Measurements from ENCODE around the gene RNF181. TPM values are rescaled to one million over a fixed set of nuclear protein-coding genes. Genes with fewer than 3 reads are reported as not detected.

The RNF181 gene
- total and polyA plus RNA-seq, 2 of the 13 experiments (the other 11 are each of a cell fraction or from before 2014, with no cell fraction given), result 224 to 578 TPM

DNA sequence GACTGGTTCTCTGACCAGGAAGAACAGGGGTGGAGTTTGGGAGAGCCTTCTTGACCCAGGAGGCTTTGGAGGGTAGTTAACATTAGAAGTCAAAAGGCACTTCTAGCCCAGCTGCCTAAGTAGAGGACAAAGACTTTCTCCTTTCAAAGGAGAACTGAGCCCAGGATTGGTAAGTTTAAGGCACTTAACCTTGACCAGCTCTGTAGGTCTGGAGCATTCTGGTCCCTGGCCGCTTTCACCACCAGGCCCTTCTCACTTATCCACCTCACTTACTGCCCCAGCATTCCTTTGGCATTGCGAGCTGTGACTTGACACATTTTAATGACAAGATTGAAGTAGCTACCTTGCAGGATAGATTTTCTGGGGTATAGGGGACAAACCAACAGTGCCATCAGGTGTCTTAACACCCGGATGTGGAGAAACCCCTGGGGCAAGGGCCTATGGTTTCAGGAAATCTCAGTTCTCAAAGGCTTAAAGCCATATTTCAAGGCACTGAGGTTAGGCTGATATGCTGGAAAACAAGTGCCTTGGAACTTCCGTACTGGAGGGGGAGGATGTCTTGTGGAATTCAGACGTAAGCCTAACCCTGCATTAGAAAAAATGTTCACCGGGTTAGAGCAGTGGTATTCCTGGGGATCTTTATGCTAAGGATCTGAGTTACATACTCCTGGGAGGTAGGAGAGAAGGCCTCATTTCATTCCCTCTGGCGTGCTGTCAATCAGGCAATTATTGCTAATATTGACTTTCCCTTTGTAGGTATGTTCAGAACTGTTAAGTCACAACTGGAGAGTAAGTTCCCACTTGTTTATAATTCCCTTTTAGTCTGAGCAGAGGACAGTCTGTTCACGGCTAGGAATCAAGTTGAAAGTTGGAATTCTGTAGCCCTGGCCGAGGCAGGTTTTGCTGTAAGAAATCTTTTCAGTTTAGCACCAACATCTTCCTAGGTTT, 12.0 kb downstream of the RNF181 start:
- Histone ChIP-seq H4K20me1 (ENCODE audit: insufficient read depth, low read length) (0 out of 2 replicates have a peak, but pooled peaks cover 3% of the 10 kb centered on the region), H3K27me3 (ENCODE audit: control insufficient read depth in 1 of 2, insufficient read depth in 2 of 2, low read length in 2 of 2) (no peaks in the 10 kb centered on the region; a peak in 1 of 5 replicates), H3K9ac (ENCODE audit: insufficient read depth, low read depth, low read length) (peak overlapping the region; percentile 4; the same call in 1 of the 2 replicates), H3K4me2 (ENCODE audit: low read depth, low read length) (no peak overlapping the region; the same call in 1 of the 2 replicates), H3K27ac (ENCODE audit: extremely low read length, insufficient read depth, low read length) (peak overlapping the region; percentile 34), H3K79me2 (ENCODE audit: insufficient read depth, low read length) (peaks cover 34% of the 10 kb centered on the region), H3K9me3 (ENCODE audit: low read length) (no peaks in the 10 kb centered on the region), H3K36me3 (replicated peaks in 1 of 2; ENCODE audit: control insufficient read depth in 1 of 2, insufficient read depth in 2 of 2, low read length in 2 of 2) (peaks cover 9 to 23% of the 10 kb centered on the region in 2 experiments), H3K4me1 (ENCODE audit: insufficient read depth, low read length) (peaks cover 73% of the 10 kb centered on the region), H3K4me3 (replicated peaks in 1 of 3; ENCODE audit: insufficient read depth in 1 of 3, low read depth in 2 of 3, low read length in 3 of 3) (no peak overlapping the region), H2AFZ (ENCODE audit: low read length) (no peak overlapping the region)
- DNase-seq (ENCODE audit: low spot score) (peak; percentile 37), FAIRE-seq (no peak), ATAC-seq (no peak)
- in situ Hi-C loops (cut with HindIII; ENCODE audit: extremely low pct_ligation_motif_present, low pct_unique_long_range_greater_than_20kb), result no loop called here
- CTCF ChIA-PET (ENCODE audit: low intra/inter-chr PET ratio, low total read pairs), result no interaction called here
- POLR2A ChIA-PET, result interaction anchor here (0.7 to 25.9 kb wide), 9 partner anchors 9 to 179 kb away, joined by 3 to 795 read pairs (median 13); partner anchors contain the start of genes GGCX, MAT2A, RNF181 and TMEM150A
- no TSS peak for BruUV-seq (replicated peaks)
- intact Hi-C loops (cut with micrococcal nuclease; ENCODE audit: unreplicated experiment), result no loop called here
- 85% methylated on average over 9 of the region's 9 CpGs for WGBS (ENCODE audit: low lambda C conversion rate)
- TF ChIP-seq, protein P1, sequence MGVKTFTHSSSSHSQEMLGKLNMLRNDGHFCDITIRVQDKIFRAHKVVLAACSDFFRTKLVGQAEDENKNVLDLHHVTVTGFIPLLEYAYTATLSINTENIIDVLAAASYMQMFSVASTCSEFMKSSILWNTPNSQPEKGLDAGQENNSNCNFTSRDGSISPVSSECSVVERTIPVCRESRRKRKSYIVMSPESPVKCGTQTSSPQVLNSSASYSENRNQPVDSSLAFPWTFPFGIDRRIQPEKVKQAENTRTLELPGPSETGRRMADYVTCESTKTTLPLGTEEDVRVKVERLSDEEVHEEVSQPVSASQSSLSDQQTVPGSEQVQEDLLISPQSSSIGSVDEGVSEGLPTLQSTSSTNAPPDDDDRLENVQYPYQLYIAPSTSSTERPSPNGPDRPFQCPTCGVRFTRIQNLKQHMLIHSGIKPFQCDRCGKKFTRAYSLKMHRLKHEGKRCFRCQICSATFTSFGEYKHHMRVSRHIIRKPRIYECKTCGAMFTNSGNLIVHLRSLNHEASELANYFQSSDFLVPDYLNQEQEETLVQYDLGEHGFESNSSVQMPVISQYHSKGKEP (CRISPR knock-in tag; IDR thresholded peaks at IDR 0.05), result no peak
- TF ChIP-seq POLR2G (IDR thresholded peaks at IDR 0.05; ENCODE audit: low read depth, low read length), result peak; percentile 11; the same call in 1 of the 2 replicates
- TF ChIP-seq, protein P2, sequence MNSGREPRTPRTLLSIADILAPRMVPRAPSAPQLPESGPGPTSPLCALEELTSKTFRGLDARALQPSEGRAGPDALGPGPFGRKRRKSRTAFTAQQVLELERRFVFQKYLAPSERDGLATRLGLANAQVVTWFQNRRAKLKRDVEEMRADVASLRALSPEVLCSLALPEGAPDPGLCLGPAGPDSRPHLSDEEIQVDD (CRISPR knock-in tag; IDR thresholded peaks at IDR 0.05; ENCODE audit: borderline replicate concordance), result no peak
- TF ChIP-seq EZH2 (conservative IDR thresholded peaks at IDR 0.05; ENCODE audit: low read depth, low read length), result no peak
- no peak for TF ChIP-seq ZNF232 (CRISPR knock-in tag; IDR thresholded peaks at IDR 0.05; ENCODE audit: borderline replicate concordance)
- TF ChIP-seq SP4 (CRISPR knock-in tag; IDR thresholded peaks at IDR 0.05), result no peak
- TF ChIP-seq MTF1 (CRISPR knock-in tag; IDR thresholded peaks at IDR 0.05), result no peak
- TF ChIP-seq, protein P3, sequence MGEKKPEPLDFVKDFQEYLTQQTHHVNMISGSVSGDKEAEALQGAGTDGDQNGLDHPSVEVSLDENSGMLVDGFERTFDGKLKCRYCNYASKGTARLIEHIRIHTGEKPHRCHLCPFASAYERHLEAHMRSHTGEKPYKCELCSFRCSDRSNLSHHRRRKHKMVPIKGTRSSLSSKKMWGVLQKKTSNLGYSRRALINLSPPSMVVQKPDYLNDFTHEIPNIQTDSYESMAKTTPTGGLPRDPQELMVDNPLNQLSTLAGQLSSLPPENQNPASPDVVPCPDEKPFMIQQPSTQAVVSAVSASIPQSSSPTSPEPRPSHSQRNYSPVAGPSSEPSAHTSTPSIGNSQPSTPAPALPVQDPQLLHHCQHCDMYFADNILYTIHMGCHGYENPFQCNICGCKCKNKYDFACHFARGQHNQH (CRISPR knock-in tag; IDR thresholded peaks at IDR 0.05), result 0 out of 2 replicates have a peak, but pooled peaks have one; percentile 19
- TF ChIP-seq BRCA1 (CRISPR knock-in tag; IDR thresholded peaks at IDR 0.05), result no peak
- no peak for TF ChIP-seq ZNF234 (CRISPR knock-in tag; conservative IDR thresholded peaks at IDR 0.05)
- TF ChIP-seq POLR2A (IDR thresholded peaks at IDR 0.05; ENCODE audit: insufficient read depth in 1 of 2, low read depth in 2 of 2, low read length in 2 of 2), result peak; percentile 4 to 41; a peak in 1 of 4 replicates
- TF ChIP-seq ZNF703 (CRISPR knock-in tag; IDR thresholded peaks at IDR 0.05; ENCODE audit: borderline replicate concordance), result no peak
- TF ChIP-seq ZNF12 (CRISPR knock-in tag; IDR thresholded peaks at IDR 0.05), result no peak
- 0 out of 2 replicates have a peak, but pooled peaks have one; percentile 25 for TF ChIP-seq ZNF430 (CRISPR knock-in tag; IDR thresholded peaks at IDR 0.05)
- TF ChIP-seq ARHGAP35 (CRISPR knock-in tag; IDR thresholded peaks at IDR 0.05; ENCODE audit: borderline replicate concordance), result no peak
- TF ChIP-seq, protein P4, sequence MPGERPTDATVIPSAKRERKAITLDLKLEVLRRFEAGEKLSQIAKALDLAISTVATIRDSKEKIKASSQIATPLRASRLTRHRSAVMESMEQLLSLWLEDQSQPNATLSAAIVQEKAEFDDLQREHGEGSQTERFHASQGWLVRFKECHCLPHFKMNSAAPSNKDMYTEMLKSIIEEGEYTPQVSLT (CRISPR knock-in tag; IDR thresholded peaks at IDR 0.05; ENCODE audit: borderline replicate concordance, low read depth), result no peak
- no peak for TF ChIP-seq SALL1 (CRISPR knock-in tag; IDR thresholded peaks at IDR 0.05)
- TF ChIP-seq, protein P5, sequence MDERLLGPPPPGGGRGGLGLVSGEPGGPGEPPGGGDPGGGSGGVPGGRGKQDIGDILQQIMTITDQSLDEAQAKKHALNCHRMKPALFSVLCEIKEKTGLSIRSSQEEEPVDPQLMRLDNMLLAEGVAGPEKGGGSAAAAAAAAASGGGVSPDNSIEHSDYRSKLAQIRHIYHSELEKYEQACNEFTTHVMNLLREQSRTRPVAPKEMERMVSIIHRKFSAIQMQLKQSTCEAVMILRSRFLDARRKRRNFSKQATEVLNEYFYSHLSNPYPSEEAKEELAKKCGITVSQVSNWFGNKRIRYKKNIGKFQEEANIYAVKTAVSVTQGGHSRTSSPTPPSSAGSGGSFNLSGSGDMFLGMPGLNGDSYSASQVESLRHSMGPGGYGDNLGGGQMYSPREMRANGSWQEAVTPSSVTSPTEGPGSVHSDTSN (CRISPR knock-in tag; IDR thresholded peaks at IDR 0.05), result peak; percentile 63
- TF ChIP-seq ZNF432 (CRISPR knock-in tag; IDR thresholded peaks at IDR 0.05; ENCODE audit: borderline replicate concordance), result no peak
